HG03565 (cell line): ENCODE measurements around the gene NEDD9.

ENCODE experiments used
- ATAC-seq: cut with Tn5 transposase; IDR thresholded peaks from one replicate; pipeline ENCODE4 v1.9.1; 2021; ENCODE audit warnings: mild to moderate bottlenecking, moderate library complexity; ENCODE audit not compliant: unreplicated experiment

The NEDD9 gene

DNA sequence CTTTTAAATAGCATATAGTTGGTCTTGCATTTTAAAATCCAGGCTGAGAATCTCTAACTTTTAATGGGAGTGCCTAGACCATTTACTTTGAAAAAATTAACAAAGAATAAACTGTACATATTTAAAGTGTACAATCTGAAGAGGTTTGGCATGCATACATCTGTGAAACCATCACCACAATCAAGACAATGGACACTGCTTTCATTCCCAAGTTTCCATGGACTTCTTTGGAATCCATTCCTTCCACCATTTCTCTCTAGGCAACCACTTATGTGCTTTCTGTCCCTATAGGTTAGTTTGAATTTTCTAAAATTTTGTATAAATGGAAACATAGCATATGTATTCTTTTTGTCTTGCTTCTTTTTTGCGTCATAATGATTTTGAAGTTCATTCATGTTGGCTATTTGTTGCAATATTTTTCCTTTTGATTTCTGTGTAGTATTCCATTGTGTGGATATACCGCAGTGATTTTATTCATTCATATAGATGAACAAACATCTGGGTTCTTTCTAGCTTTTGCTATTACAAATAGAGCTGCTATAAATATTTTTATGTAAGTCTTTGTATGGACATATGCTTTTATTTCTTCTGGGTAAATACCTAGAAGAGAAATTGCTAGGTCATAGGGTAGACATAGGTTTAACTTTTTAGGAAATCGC lies 50.9 kb downstream of the NEDD9 start:
- no peak for ATAC-seq

DNA sequence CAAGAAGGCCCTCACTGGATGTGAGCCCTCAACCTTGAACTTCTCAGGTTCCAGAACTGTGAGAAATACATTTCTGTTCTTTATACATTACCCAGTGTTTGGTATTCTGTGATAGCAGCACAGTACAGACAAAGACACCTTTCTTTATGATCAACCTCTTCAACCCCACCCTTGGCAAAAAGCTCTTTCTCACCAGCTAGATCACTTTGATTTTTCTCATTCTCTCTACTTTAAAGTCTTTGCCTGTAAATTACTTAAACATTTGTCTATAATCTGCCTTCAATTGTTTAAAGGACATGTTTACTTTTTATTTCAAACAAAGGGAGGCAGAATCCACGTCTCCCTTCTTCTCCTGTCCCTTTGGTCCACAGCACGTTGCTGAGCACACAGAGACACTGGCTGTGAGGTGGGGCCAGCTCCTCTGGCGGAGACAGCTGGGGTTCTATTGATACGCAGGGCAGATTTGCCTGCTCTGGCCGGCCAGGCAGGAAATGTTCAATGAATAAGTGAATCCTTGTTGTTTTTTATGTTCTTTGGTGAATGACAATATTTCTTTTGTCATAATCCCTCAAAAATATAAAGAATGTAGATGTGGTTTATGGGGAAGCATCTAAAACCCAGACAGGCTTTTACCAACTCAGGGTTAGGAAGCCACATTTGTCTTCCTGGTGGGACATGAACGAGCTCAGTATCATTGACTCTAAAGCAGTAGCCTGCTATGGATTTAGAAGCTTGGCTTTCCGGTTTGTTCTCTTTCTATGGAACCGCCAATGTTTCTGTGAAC lies 52.9 kb downstream of the NEDD9 start:
- ATAC-seq, result no peak

DNA sequence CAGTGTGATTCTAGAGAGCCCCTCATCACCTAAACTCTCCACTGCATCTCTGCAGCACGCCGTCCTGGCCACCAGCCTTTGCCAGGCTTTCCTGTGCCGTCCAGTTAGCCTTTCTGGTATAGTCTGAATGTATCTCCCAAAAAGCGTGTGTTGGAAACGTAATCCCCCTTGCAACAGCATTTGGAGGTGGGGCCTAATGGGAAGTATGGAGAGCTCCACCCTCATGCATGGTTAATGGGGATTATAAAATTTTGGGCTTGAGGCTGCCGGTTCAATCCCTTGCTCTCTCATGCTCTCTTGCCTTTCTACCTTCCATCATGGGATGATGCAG lies 53.4 kb downstream of the NEDD9 start:
- ATAC-seq, result no peak

DNA sequence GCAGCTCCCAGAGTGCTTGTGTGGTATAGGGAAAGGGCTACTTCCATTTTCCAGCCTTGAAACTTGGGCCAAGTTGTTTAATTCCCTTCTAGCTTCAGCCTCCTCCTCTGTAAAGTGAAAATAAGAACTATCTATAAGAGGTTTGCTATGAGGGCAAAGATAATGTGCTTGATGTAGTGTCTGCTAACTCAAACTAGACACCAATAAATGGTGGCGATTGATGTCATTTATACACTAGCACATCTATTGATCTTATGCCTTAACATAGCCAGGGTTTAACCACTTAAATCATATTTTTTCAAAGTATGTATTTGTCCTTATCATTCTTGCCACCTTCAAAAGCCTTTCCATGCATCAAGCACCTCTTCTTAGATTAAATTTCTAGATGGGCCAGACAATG lies 55.2 kb downstream of the NEDD9 start:
- no peak for ATAC-seq

DNA sequence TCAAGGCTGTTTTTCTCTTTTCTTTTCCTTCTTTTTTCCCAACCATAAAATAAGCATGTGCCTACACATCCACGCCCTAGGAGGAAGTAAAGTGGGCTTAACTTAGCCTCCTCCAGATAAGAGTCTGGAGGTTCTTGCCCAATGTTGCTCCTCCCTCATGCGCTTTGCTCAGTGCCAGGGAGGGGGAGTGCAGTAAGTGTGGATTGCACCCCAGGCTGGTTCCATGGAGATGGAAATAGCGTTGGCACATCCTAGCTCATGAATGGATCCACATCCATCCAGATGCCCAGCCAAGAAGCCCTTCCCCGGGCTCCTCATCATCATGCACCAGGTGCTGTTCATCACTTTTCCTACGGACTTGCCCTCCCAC lies 58.2 kb downstream of the NEDD9 start:
- no peak for ATAC-seq

DNA sequence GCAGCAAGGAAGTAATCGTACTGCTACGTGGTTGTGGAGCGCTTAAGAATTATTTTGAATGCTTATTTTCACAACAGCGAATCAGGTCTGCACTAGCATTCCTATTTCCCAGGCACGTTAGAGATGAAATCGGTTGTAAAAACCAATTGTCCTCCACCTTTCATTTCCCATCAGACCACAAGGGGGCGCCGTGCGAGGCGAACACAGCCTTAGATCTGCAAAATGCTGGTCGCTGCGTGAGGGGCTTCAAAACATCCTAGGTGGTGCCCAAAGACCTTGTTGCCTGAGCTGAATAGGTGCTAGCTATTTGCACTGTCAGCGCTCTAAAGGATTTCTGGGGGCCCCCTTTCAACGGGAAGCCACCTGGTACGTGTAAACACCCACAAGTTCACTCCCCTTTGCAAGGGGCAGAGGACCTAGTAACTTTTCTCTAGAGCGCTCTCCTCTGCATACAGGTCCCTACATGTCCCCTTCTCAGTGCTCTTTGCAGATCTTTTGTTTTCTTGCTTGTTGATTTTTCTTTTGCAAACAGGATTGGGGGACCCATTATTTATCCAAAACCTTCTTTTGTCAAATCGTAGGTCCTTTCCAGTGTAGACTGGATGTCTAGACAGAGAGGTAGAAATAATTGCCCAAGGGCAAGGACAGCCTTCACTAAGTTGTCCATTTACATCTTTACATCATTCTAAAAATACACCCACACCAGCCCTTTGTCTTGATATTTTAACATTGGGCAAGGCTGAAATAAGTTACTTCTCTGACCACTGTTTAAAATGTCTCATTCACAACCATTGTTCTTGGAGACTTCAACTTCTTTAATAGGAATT lies 59.8 kb downstream of the NEDD9 start:
- ATAC-seq, result no peak

DNA sequence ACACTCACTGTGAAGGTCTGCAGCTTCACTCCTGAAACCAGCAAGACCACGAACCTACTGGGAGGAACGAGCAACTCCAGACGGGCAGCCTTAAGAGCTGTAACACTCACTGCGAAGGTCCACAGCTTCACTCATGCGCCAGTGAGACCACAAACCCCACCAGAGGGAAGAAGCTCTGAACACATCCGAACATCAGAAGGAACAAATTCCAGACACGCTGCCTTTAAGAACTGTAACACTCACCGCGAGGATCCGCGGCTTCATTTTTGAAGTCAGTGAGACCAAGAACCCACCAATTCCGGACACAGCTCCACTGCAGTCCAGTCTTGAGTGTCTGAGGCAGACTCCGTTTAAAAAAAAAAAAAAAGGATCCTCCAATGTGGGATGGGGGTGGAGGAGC lies 60.5 kb downstream of the NEDD9 start:
- ATAC-seq, result no peak

DNA sequence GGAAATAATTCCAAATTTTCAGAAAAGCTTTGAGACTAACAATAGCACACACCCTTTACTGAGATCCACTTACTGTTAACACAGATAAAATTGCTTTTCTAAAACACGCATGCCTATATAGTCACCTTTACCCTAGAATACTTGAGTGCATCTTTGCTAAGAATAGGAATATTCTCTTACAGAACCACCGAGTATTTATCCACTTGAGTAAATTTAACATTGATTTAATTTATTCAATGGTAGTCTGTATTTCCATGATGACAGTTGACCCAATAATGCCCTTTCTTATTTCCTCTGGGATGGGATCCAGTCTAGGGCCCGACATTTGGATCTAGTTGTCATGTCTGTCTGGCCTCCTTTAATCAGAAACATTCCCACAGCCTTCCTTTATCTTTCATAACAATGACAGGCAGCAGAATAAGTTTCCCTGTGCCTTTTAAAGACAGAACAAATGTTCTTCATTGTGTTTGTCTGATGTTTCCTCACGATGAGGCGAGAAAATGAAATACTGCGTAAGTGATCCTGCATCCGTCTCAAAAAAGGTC lies 64.3 kb downstream of the NEDD9 start:
- no peak for ATAC-seq

DNA sequence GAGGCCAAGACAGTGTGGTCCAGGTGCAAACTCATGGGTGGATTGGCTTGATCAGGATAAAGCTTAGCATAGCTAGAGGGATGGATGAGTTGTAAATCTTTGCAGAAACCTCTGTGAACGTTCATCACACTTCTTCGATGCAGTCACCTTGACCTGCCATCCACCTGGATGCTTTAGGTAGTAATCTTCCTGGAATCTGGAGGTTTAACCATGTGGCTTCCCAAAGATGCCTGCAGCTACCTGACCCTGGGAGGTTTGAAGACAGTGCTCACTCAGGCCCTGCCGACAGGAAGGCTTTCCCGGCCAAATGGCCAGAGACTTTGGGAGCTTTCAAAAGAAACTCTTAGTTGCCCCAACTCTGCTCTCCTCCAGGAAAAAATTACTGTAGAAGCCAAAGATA lies 65.5 kb downstream of the NEDD9 start:
- ATAC-seq, result no peak

DNA sequence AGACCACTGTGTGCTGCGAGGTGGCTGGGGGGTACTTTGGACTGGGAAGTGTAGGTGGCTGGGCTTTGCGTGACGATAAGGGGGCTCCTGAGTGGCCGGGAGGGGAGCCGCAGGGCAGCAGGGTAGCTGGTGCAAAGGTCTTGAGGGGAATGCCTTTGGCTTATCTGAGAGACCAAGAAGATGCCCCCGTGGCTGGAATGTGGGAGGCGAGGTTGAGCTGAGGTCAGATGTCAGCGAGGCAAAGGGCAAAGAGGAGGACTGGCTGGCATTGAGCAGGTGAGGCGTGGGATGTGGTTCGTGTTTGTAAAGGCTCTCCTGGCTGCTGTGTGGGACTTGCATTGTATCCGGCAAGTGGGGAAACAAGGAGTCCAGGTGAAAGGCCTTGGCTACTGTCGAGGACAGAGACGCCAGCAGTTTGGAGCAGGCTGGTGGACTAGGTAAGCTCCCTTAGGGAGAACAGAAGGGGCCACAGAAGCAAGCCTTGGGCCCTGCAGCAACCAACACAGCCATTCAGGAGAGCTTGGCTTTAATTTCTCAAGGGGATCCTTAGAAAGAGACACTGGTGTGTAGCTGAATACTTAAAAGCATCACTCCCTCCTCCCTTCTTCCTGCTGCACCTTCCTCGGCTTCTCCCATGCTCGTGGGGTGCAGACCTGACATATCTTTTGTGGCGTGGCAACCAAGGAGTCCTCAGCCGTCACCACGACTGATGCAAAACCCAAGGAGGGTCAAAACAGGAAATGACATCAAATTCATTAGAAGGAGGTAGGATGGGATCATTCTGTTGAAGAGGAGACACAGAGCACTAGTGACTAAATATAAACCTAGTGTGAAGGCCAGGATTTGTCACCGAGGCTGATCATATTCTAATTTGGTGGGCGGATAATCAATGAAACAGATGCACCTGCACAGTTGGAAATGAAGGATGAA lies 67.5 kb downstream of the NEDD9 start:
- no peak for ATAC-seq

DNA sequence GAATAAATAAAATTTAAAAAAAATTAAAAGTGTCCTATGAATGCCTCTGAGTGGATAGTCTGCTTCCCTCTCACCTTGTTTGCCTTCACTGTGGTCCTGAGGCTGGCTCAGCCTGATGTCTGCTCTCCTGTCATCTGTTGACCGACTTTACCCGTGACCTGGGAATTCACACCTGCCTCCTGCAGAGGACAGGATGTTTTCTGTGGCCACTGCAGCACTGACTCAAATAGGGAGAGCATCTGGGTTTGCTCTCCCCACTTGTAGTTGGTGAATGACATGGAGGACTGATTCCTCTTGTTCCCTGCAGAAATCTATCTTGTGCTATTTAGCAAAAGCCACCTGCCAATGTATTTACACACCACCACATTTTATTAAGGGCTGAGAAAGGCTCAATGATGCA lies 68.5 kb downstream of the NEDD9 start:
- no peak for ATAC-seq

DNA sequence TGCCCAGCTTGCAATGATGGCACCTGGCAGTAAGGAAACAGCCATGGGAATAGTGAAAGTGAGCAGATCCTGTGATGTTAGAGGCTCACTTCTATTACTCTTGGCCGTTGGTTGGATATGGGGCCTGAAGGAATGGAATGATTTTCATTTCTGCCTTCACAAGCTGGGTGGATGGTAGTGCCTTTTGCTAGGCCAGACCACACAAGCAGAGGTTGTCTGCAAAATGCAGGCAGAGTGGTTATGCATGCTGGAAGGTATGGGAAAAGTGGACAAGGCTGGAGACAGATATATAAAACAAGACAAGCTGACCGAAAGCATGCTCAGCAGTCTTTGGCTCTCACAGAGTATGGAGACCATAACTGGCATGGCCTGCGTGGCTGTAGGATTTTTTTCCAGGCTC lies 70.2 kb downstream of the NEDD9 start:
- no peak for ATAC-seq

DNA sequence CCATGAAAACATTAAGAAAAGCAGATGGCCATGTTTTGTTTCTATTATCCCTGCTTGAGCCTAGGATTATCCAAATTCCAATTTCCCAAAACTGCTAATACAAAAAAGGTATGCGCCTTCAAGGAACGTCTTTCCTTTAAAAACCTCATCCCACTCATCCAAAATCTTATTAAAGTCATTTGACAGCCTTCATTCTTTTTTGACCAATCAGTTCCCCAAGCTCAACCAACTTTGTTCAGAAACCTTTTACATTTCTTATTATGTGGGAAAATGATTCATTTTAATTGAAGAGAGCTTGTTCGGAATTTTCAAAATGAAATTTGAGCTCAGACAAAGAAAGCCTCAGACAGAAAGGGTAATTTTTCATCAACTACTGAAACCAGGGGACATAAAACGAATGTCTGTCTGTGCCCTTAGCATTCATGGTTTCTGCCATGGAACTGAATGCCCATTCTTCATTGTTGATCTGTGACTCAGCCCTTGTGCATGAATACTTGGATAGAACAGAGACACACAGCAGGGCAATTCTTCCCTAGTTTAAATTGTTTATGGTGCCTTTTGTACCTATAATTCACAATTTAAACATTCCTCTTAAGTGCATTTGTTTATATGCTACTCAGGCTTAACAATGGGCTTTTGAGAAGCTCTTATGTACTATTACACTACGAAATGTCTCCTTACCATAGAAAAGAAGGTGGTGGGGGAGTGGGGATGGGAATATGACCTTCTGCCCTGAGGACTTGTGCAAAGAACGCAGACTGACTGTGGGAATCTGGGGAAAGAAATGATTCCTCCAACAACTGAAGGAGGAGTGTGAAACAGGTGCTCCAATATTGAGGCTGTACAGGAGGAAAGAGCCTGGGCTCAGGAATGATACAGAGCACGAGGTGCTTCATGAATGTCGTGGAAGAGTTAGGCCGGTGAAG lies 71.2 kb downstream of the NEDD9 start:
- ATAC-seq, result no peak

DNA sequence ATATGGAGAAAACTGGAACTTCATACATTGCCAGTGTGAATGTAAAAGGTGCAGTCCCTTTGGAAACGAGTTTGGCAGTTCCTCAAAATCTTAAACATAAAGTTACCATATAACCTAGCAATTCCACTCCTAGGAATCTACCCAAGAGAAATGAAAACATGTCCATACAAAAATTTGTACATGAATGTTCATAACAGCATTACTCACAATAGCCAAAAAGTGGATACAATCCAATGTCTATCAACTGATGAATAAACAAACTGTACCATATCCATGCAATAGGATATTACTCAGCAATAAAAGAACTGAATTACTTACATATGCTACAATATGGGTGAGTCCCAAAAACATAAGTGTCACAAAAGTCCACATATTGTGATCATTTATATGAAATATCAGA lies 72.3 kb downstream of the NEDD9 start:
- ATAC-seq, result no peak

DNA sequence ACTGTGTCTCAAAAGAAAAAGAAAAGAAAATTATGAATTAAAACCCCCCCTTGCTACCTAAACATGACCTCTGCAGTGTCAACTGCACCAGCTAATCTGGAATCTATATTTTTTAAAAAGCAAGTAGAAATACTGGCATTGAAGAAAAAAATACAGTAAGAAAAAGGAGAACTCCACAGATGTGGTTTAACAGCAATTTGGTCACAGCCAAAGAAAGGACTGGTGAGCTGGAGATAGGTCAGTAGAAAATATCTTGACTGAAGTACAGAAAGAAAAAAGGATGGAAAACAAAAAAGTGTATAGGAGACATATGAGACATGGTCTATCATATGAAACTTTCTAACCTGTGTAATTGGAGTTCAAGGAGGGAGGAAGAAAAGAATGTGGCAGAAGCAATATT lies 76.9 kb downstream of the NEDD9 start:
- ATAC-seq, result no peak

DNA sequence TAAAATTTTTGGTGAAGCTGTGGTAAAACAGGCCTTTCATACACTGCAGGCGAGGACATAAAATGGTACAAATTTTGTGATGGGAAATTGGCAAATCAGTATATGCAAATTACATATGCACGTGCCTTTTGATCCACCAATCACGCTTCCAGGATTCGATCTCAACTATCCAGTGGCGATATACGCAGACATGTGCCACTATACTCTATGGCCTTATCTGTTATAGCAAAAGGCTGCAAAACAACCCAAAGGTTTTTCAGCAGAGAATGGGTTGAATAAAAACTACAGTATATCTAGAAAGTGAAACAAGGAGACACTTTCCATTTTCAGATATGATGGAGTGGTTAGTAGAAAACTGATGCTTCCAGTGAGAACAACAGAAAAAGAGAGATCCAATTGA lies 79.0 kb downstream of the NEDD9 start:
- no peak for ATAC-seq

DNA sequence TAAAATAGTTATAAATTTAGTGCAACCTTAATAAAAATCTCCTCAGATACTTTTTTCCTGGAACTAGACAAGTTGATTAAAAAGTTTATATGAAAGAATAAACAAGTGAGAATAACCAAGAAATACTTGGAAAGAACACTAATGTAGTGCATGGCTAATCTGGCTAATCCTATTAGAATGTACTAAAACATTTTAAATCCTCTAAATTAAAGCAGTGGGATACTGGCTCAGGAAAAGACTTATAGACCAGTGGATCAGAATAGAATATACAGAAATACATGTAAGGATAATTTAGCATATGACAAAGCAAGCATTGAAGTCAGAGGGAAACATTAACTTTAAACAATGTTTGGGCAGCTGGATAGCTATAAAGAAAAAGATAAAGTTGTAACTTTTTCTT lies 79.9 kb downstream of the NEDD9 start:
- ATAC-seq, result no peak

DNA sequence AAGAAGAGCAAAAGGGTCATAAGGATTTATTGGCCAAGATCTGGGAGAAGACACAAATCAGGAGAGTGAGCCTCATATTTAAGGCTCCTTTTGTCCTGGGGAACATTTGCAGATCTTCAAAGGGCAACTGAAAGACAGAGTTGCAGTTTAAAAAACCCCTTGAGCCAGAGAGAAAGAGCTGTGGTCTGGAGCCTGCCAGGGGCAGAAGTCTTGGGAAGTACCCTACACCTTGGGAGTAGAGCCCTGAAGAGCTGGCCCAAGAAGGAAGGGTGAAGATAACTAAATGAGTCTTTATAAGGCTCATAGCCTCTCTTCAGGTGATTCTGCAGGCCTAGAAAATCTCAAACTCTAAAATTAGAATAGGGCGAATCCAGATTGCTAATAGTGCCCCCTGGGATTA lies 81.0 kb downstream of the NEDD9 start:
- ATAC-seq, result no peak

DNA sequence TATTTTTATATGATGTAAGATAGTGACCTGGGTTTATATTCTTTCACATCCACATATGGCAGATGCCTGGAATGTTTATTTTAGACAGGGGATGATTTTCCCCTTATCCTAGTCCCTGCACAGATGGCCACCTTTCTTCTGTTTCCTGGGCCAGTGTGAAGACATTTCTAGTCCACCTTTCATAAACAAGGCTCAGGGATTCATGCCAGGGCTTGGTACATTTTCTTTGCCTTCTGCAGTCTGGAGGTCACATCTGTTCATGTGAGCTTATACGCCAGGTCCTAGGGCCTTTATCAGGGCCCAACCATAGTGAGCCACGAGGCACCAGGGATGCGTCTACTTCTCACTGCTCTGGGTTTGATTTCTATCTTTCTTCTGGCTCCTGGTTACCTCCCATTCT lies 82.9 kb downstream of the NEDD9 start:
- ATAC-seq, result no peak
